H1 (cell line): ENCODE results near the gene PCGF3. TPM values are rescaled to one million over a fixed set of nuclear protein-coding genes. Genes with fewer than 3 reads are reported as not detected.

ENCODE experiments used
- CTCF ChIA-PET: fragments of 300-600 bp; sonication (Branson Sonifier 250); formaldehyde crosslinking; loops from one replicate; lab custom pipeline; 2021; ENCODE audit not compliant: partially characterized antibody; lab: Charles Lee
- POLR2A ChIA-PET: fragments of 300-600 bp; sonication (Branson Sonifier 250); formaldehyde crosslinking; loops from one replicate; lab custom pipeline; 2021; ENCODE audit warnings: inconsistent platforms; ENCODE audit not compliant: partially characterized antibody; lab: Charles Lee
- DNase-seq, 2 experiments: peaks; one replicate each; pipeline versions ENCODE4 v3.0.0 to v3.0.0-alpha.2; 2010 to 2022; ENCODE audit warnings: low spot score in 2 of 2, low read depth in 1 of 2, mixed read lengths in 1 of 2
- FAIRE-seq: peaks from 2 replicates; lab custom pipeline; 2011; peaks lifted over from hg19 to GRCh38; lab: Jason Lieb, UNC
- H2AFZ ChIP-seq: 2 replicates; pipeline ENCODE4 v1.8.1; 2012; ENCODE audit warnings: low read length, inconsistent platforms
- H2AK5ac ChIP-seq: 2 replicates; pipeline ENCODE4 v1.6.1; 2013; ENCODE audit warnings: low read depth, low read length
- H2BK120ac ChIP-seq: replicated peaks from 2 replicates; pipeline ENCODE3; 2013; ENCODE audit warnings: low read depth, low read length, inconsistent platforms
- H2BK12ac ChIP-seq: 2 replicates; pipeline ENCODE4 v1.6.1; 2013; ENCODE audit warnings: low read depth, low read length
- H2BK15ac ChIP-seq: 2 replicates; pipeline ENCODE4 v1.6.1; 2013; ENCODE audit warnings: low read length
- H2BK20ac ChIP-seq: 2 replicates; pipeline ENCODE4 v1.6.1; 2013; ENCODE audit warnings: low read length
- H2BK5ac ChIP-seq: 2 replicates; pipeline ENCODE4 v1.6.1; 2013; ENCODE audit warnings: low read depth, low read length
- H3K14ac ChIP-seq: 2 replicates; pipeline ENCODE4 v1.6.1; 2013; ENCODE audit warnings: inconsistent platforms; ENCODE audit not compliant: insufficient read length
- H3K18ac ChIP-seq: 2 replicates; pipeline ENCODE4 v1.6.1; 2013; ENCODE audit warnings: low read length; ENCODE audit errors: extremely low read depth
- H3K23ac ChIP-seq: 2 replicates; pipeline ENCODE4 v1.6.1; 2013; ENCODE audit warnings: inconsistent platforms; ENCODE audit not compliant: insufficient read length
- H3K23me2 ChIP-seq: 2 replicates; pipeline ENCODE4 v1.6.1; 2013; ENCODE audit warnings: low read depth, low read length
- H3K27ac ChIP-seq: 2 replicates; pipeline ENCODE4 v1.6.1; 2011; ENCODE audit warnings: low read depth, low read length, inconsistent platforms
- H3K27me3 ChIP-seq, 4 experiments: replicated peaks in 1 of 4; 1 replicate in 1 of 4; 2 replicates in 3 of 4; pipeline versions ENCODE4 v1.6.1 to v1.8.1; 2011 to 2013; ENCODE audit warnings: low read length in 3 of 4, mild to moderate bottlenecking in 3 of 4, inconsistent platforms in 2 of 4, mixed read lengths in 2 of 4, moderate library complexity in 1 of 4; ENCODE audit not compliant: control insufficient read depth in 3 of 4, insufficient read depth in 3 of 4; ENCODE audit errors: extremely low read depth in 1 of 4
- H3K36me3 ChIP-seq, 4 experiments: 2 replicates each; pipeline versions ENCODE4 v1.6.1 to v1.8.1; 2011 to 2013; ENCODE audit warnings: mild to moderate bottlenecking in 4 of 4, low read length in 3 of 4, moderate library complexity in 2 of 4, control low read depth in 1 of 4, inconsistent platforms in 1 of 4; ENCODE audit not compliant: insufficient read depth in 4 of 4, control insufficient read depth in 2 of 4
- H3K4ac ChIP-seq: replicated peaks from 2 replicates; pipeline ENCODE3; 2013; ENCODE audit warnings: low read length, low read depth, mixed read lengths, inconsistent platforms; ENCODE audit not compliant: insufficient read length
- H3K4me1 ChIP-seq, 4 experiments: replicated peaks in 1 of 4; 1 replicate in 1 of 4; 2 replicates in 3 of 4; pipeline versions ENCODE4 v1.6.1 to v1.8.1; 2011 to 2013; ENCODE audit warnings: low read length in 3 of 4, inconsistent platforms in 2 of 4, mixed read lengths in 1 of 4; ENCODE audit not compliant: insufficient read depth in 4 of 4, control insufficient read depth in 3 of 4
- H3K4me2 ChIP-seq, 2 experiments: 2 replicates each; pipeline versions ENCODE4 v1.6.1 to v1.8.1; 2011 to 2013; ENCODE audit warnings: low read depth in 2 of 2, low read length in 2 of 2, control low read depth in 1 of 2, inconsistent platforms in 1 of 2, mild to moderate bottlenecking in 1 of 2; ENCODE audit not compliant: insufficient read depth in 1 of 2
- H3K4me3 ChIP-seq, 4 experiments: fragments of 200-600, 300-600 bp in 1 of 4; sonication (generic), shearing (Covaris generic), sonication (Bioruptor Twin) in 1 of 4; 2 replicates each; pipeline versions ENCODE4 v1.5.1 to v1.8.1; 2011 to 2016; ENCODE audit warnings: low read length in 4 of 4, low read depth in 3 of 4, control low read depth in 2 of 4, inconsistent platforms in 2 of 4, mild to moderate bottlenecking in 2 of 4, mixed read lengths in 1 of 4, moderate library complexity in 1 of 4; ENCODE audit not compliant: insufficient read depth in 2 of 4; ENCODE audit errors: extremely low read depth in 1 of 4
- H3K56ac ChIP-seq: replicated peaks from 2 replicates; pipeline ENCODE3; 2013; ENCODE audit warnings: low read depth, mild to moderate bottlenecking, mixed read lengths, low read length, inconsistent platforms; ENCODE audit not compliant: insufficient read length
- H3K79me1 ChIP-seq: 2 replicates; pipeline ENCODE4 v1.6.1; 2013; ENCODE audit warnings: low read depth, low read length, control low read depth
- H3K79me2 ChIP-seq, 2 experiments: 2 replicates each; pipeline versions ENCODE4 v1.6.1 to v1.8.1; 2012 to 2013; ENCODE audit warnings: low read length in 2 of 2, mild to moderate bottlenecking in 2 of 2, inconsistent platforms in 1 of 2; ENCODE audit not compliant: insufficient read depth in 2 of 2, control insufficient read depth in 1 of 2
- H3K9ac ChIP-seq, 4 experiments: replicated peaks in 1 of 4; 1 replicate in 1 of 4; 2 replicates in 3 of 4; pipeline versions ENCODE4 v1.6.1 to v1.8.1; 2011 to 2013; ENCODE audit warnings: low read depth in 3 of 4, low read length in 3 of 4, control low read depth in 2 of 4, mild to moderate bottlenecking in 2 of 4, moderate library complexity in 2 of 4, inconsistent platforms in 1 of 4; ENCODE audit errors: extremely low read depth in 1 of 4
- H3K9me3 ChIP-seq, 2 experiments: 2 replicates each; pipeline versions ENCODE4 v1.6.1 to v1.8.1; 2012 to 2013; ENCODE audit warnings: mild to moderate bottlenecking in 2 of 2, moderate library complexity in 2 of 2, control low read depth in 1 of 2, inconsistent platforms in 1 of 2, low read depth in 1 of 2, low read length in 1 of 2, mixed read lengths in 1 of 2; ENCODE audit not compliant: insufficient read depth in 2 of 2
- H4K20me1 ChIP-seq, 2 experiments: replicated peaks in 1 of 2; 2 replicates each; pipeline versions ENCODE3 to v1.8.1; 2011 to 2013; ENCODE audit warnings: inconsistent platforms in 2 of 2, low read length in 2 of 2, mild to moderate bottlenecking in 1 of 2; ENCODE audit not compliant: insufficient read depth in 2 of 2, control insufficient read depth in 1 of 2
- H4K5ac ChIP-seq: 2 replicates; pipeline ENCODE4 v1.6.1; 2013; ENCODE audit warnings: low read length, low read depth, mixed read lengths, inconsistent platforms; ENCODE audit not compliant: insufficient read length
- H4K8ac ChIP-seq: 2 replicates; pipeline ENCODE4 v1.8.0; 2013; ENCODE audit warnings: mild to moderate bottlenecking, moderate library complexity, low read length, inconsistent platforms; ENCODE audit not compliant: insufficient read depth; ENCODE audit errors: extremely low read depth
- H4K91ac ChIP-seq: replicated peaks from 2 replicates; pipeline ENCODE3; 2013; ENCODE audit warnings: low read length, mixed read lengths, inconsistent platforms; ENCODE audit not compliant: insufficient read length
- BACH1 ChIP-seq: IDR thresholded peaks from 2 replicates; pipeline ENCODE4 v1.6.1; 2012; ENCODE audit warnings: low read length, improper control_type of control experiment
- CEBPB ChIP-seq: IDR thresholded peaks from 2 replicates; pipeline ENCODE4 v1.6.1; 2012; ENCODE audit warnings: low read depth, low read length
- CHD1 ChIP-seq: IDR thresholded peaks from 2 replicates; pipeline ENCODE4 v1.6.1; 2012; ENCODE audit warnings: low read depth, low read length, improper control_type of control experiment
- FOSL1 ChIP-seq: IDR thresholded peaks from 2 replicates; pipeline ENCODE4 v1.6.1; 2011; ENCODE audit warnings: mild to moderate bottlenecking, low read depth, low read length, moderate library complexity; ENCODE audit not compliant: insufficient read depth
- HDAC6 ChIP-seq: IDR thresholded peaks from one replicate; pipeline ENCODE4 v1.7.1; 2012; ENCODE audit warnings: low read depth, mild to moderate bottlenecking, inconsistent platforms, low read length, moderate library complexity
- JUND ChIP-seq: IDR thresholded peaks from 2 replicates; pipeline ENCODE4 v1.6.1; 2011; ENCODE audit warnings: mild to moderate bottlenecking, improper control_type of control experiment, low read length
- RFX5 ChIP-seq: IDR thresholded peaks from 2 replicates; pipeline ENCODE4 v1.6.1; 2011; ENCODE audit warnings: low read depth, low read length, improper control_type of control experiment, borderline replicate concordance
- SAP30 ChIP-seq: fragments of 300-600 bp; sonication (generic); IDR thresholded peaks from 2 replicates; pipeline ENCODE4 v1.7.1; 2012; ENCODE audit warnings: low read length, moderate library complexity, mild to moderate bottlenecking, inconsistent platforms; ENCODE audit not compliant: insufficient read depth, insufficient replicate concordance
- SIN3A ChIP-seq, 2 experiments: IDR thresholded peaks in 1 of 2; conservative IDR thresholded peaks in 1 of 2; 2 replicates each; pipeline ENCODE4 v1.6.1; 2011 to 2012; ENCODE audit warnings: low read length in 2 of 2, improper control_type of control experiment in 1 of 2, low read depth in 1 of 2, mild to moderate bottlenecking in 1 of 2
- TBP ChIP-seq: IDR thresholded peaks from 2 replicates; pipeline ENCODE4 v1.6.1; 2011; ENCODE audit warnings: low read depth, low read length, improper control_type of control experiment
- TEAD4 ChIP-seq: IDR thresholded peaks from 2 replicates; pipeline ENCODE4 v1.6.1; 2012; ENCODE audit warnings: low read depth, low read length, inconsistent platforms, mixed read lengths
- WGBS, 2 experiments: shearing (Covaris generic) in 1 of 2; methylation state at CpG; one replicate each; pipeline versions ENCODE4 v1.1.6 to v1.1.7; 2013 to 2015; ENCODE audit warnings: low lambda C conversion rate in 2 of 2, mixed read lengths in 2 of 2, inconsistent platforms in 1 of 2, low coverage in 1 of 2, missing lambda C conversion rate in 1 of 2; ENCODE audit not compliant: insufficient replicate concordance in 2 of 2, insufficient coverage in 1 of 2, insufficient read length in 1 of 2; ENCODE audit errors: extremely low coverage in 1 of 2, missing lambda C conversion rate in 1 of 2; 5-methylcytosine and 5-hydroxymethylcytosine counted together
- polyA plus RNA-seq, 7 experiments: library from polyadenylated mRNA; depleted of rRNA in 3 of 7; stranded (reverse) in 5 of 7; unstranded in 2 of 7; fragments of >200 nt in 5 of 7; fragments of 200-250 nt in 2 of 7; gene quantifications; 1 replicate in 5 of 7; 2 replicates in 1 of 7; 4 replicates in 1 of 7; pipeline versions ENCODE4 v1.2.1 to v1.2.3, GENCODE V29; 2011 to 2013; ENCODE audit warnings: missing spikeins in 2 of 7, mixed read lengths in 2 of 7
- total RNA-seq: library from RNA; stranded (reverse); fragmentation: NEBNext Ultra II Directional; extraction: Animal tissue kit (Norgen Biotek cat#: 25700); gene quantifications from 2 replicates; pipeline ENCODE4 v1.2.1, GENCODE V29; 2021
- TF ChIP-seq, protein P1 (sequence below): IDR thresholded peaks from 2 replicates; pipeline ENCODE4 v1.6.1; 2011; ENCODE audit warnings: low read length, improper control_type of control experiment
- TF ChIP-seq, protein P2 (sequence below): IDR thresholded peaks from 2 replicates; pipeline ENCODE4 v1.6.1; 2011; ENCODE audit warnings: low read depth, mild to moderate bottlenecking, low read length; ENCODE audit not compliant: insufficient read depth

PCGF3 gene
- total and polyA plus RNA-seq, 2 of the 8 experiments (the other 6 are each of a cell fraction or from before 2014, with no cell fraction given) = 52.7 to 52.9 TPM

DNA sequence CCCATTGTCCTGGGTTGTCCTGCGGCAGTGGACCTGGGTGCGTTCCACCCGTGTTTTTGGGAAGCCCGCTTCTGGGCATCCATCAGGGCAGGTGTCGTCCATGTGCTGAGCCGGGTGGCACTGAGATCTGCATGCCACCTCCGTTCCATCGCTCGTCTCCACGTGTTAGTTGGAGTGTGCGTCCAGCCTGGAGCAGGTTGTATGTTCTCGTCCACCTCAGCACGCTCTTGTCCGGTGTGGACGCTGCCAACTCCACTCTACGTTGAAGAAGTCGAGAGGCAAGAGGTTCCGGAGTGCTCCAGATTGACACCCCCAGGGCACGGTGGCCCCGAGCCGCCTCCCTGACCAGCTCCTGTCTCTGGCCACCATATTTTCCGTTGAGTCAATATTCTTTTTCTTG lies 33.9 kb downstream of the PCGF3 start:
- H4K5ac ChIP-seq = no peak overlapping the region
- no peak overlapping the region for H3K23ac ChIP-seq
- no peak for DNase-seq
- H2AK5ac ChIP-seq = no peak overlapping the region
- no peak overlapping the region for H2BK15ac ChIP-seq
- ChIA-PET POLR2A (no interaction called here), CTCF (interaction anchor here (0.8 kb wide), 1 partner anchor 10 kb away, joined by 4 read pairs; no protein-coding TSS in a partner anchor)
- H3K27ac ChIP-seq = no peak overlapping the region
- no peak overlapping the region for H4K91ac ChIP-seq
- H2BK12ac ChIP-seq = no peak overlapping the region
- H3K36me3 ChIP-seq = peaks cover 6 to 40% (median 26%) of the 10 kb centered on the region in 4 experiments; a peak in 7 of 8 replicates
- H3K14ac ChIP-seq = no peak overlapping the region
- no peak overlapping the region for H2BK20ac ChIP-seq
- WGBS, 2 experiments = 98% methylated on average over 22 of the region's 22 CpGs; no CpG with 5 or more reads in 1 of the 2 experiments
- no peaks in the 10 kb centered on the region for H3K79me1 ChIP-seq
- H3K56ac ChIP-seq = no peak overlapping the region
- no peaks in the 10 kb centered on the region for H3K27me3 ChIP-seq
- no peak overlapping the region for H3K4me2 ChIP-seq
- H3K18ac ChIP-seq = no peak overlapping the region
- no peaks in the 10 kb centered on the region for H3K23me2 ChIP-seq
- H3K79me2 ChIP-seq = no peaks in the 10 kb centered on the region
- no peak overlapping the region for H3K9ac ChIP-seq
- H3K4me1 ChIP-seq = no peaks in the 10 kb centered on the region
- no peak overlapping the region for H4K8ac ChIP-seq
- H4K20me1 ChIP-seq = peaks cover 9 to 17% of the 10 kb centered on the region in 2 experiments
- H3K4me3 ChIP-seq = no peak overlapping the region
- H2BK5ac ChIP-seq = no peak overlapping the region
- H2BK120ac ChIP-seq = no peak overlapping the region
- H3K4ac ChIP-seq = no peak overlapping the region
- H3K9me3 ChIP-seq = no peaks in the 10 kb centered on the region; a peak in 1 of 4 replicates
- FAIRE-seq = no peak
- no peak overlapping the region for H2AFZ ChIP-seq
- no peak for TF ChIP-seq JUND
- TF ChIP-seq CHD1 = no peak
- TF ChIP-seq TBP = no peak
- TF ChIP-seq SAP30 = no peak
- TF ChIP-seq, protein P1, sequence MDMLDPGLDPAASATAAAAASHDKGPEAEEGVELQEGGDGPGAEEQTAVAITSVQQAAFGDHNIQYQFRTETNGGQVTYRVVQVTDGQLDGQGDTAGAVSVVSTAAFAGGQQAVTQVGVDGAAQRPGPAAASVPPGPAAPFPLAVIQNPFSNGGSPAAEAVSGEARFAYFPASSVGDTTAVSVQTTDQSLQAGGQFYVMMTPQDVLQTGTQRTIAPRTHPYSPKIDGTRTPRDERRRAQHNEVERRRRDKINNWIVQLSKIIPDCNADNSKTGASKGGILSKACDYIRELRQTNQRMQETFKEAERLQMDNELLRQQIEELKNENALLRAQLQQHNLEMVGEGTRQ = no peak
- no peak for TF ChIP-seq BACH1
- no peak for TF ChIP-seq CEBPB
- no peak for TF ChIP-seq RFX5
- TF ChIP-seq, protein P2, sequence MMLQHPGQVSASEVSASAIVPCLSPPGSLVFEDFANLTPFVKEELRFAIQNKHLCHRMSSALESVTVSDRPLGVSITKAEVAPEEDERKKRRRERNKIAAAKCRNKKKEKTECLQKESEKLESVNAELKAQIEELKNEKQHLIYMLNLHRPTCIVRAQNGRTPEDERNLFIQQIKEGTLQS = no peak
- no peak for TF ChIP-seq SIN3A (conservative IDR thresholded peaks at IDR 0.05 in 1 of 2, IDR thresholded peaks at IDR 0.05 in 1 of 2; ENCODE audit: low read depth in 1 of 2, low read length in 2 of 2)
- no peak for TF ChIP-seq TEAD4
- no peak for TF ChIP-seq FOSL1
- TF ChIP-seq HDAC6 = no peak
